ENCODE results near the gene ST3GAL3.

ST3GAL3 gene

DNA sequence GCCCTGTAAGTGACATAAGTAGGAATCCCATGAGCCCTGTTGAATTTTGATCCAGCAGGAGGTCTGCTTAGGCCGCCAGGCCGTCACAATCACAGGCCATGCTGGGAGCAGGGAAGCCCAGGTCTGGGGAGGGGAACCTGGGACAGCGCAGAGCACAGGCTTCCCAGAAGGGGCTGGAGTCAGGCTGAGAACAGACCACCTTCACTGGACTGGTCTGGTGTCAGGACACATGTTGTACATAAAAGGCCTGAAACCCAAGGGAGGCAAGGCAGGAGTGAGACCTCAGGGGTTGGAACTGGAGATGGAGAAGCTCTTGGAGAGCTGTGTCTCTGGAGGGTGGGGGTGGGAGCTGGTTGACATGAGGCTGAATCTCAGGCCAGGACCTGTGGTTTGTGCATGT lies 163.0 kb downstream of the ST3GAL3 start:
- TF ChIP-seq, protein P1, sequence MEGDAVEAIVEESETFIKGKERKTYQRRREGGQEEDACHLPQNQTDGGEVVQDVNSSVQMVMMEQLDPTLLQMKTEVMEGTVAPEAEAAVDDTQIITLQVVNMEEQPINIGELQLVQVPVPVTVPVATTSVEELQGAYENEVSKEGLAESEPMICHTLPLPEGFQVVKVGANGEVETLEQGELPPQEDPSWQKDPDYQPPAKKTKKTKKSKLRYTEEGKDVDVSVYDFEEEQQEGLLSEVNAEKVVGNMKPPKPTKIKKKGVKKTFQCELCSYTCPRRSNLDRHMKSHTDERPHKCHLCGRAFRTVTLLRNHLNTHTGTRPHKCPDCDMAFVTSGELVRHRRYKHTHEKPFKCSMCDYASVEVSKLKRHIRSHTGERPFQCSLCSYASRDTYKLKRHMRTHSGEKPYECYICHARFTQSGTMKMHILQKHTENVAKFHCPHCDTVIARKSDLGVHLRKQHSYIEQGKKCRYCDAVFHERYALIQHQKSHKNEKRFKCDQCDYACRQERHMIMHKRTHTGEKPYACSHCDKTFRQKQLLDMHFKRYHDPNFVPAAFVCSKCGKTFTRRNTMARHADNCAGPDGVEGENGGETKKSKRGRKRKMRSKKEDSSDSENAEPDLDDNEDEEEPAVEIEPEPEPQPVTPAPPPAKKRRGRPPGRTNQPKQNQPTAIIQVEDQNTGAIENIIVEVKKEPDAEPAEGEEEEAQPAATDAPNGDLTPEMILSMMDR (IDR thresholded peaks at IDR 0.05; ENCODE audit: borderline replicate concordance, extremely low read depth, low read length, poor library complexity, severe bottlenecking) = no peak
- no peak for TF ChIP-seq EZH2 (IDR thresholded peaks at IDR 0.05; ENCODE audit: borderline replicate concordance, low read depth, low read length, severe bottlenecking)
- no peak for ATAC-seq (ENCODE audit: insufficient read depth, low read depth)
- no peaks in the 10 kb centered on the region for H3K27me3 ChIP-seq (ENCODE audit: insufficient read depth, low read length, poor library complexity)

GRCh38 chr1:43871181-43871910 lies 164.0 kb downstream of the ST3GAL3 start:
- H3K36me3 ChIP-seq (ENCODE audit: insufficient read depth, low read length) = no peaks in the 10 kb centered on the region
- ATAC-seq (ENCODE audit: insufficient read depth, low read depth) (no peak), DNase-seq (no peak)
- H3K4me3 ChIP-seq (ENCODE audit: low read depth in 1 of 2, low read length in 2 of 2) = no peak overlapping the region
- H3K27me3 ChIP-seq (ENCODE audit: insufficient read depth, low read length, poor library complexity) = no peaks in the 10 kb centered on the region
- no peaks in the 10 kb centered on the region for H4K20me1 ChIP-seq (ENCODE audit: insufficient read depth, low read length)
- no peaks in the 10 kb centered on the region for H3K79me2 ChIP-seq (ENCODE audit: insufficient read depth, low read length)
- H3K4me2 ChIP-seq (ENCODE audit: insufficient read depth, low read length) = no peak overlapping the region
- TF ChIP-seq EZH2 (IDR thresholded peaks at IDR 0.05; ENCODE audit: borderline replicate concordance, low read depth, low read length, severe bottlenecking) = no peak
- TF ChIP-seq, protein P1 (IDR thresholded peaks at IDR 0.05; ENCODE audit: borderline replicate concordance, extremely low read depth, low read length, poor library complexity, severe bottlenecking) = no peak
- H3K9ac ChIP-seq (ENCODE audit: low read depth, low read length) = no peak overlapping the region
- no peaks in the 10 kb centered on the region for H3K4me1 ChIP-seq (ENCODE audit: insufficient read depth, low read length)
- no peaks in the 10 kb centered on the region for H3K9me3 ChIP-seq (ENCODE audit: insufficient read depth, low read length, severe bottlenecking)
- no peak overlapping the region for H2AFZ ChIP-seq (ENCODE audit: low read depth, low read length)
- H3K27ac ChIP-seq (ENCODE audit: low read length) = no peak overlapping the region

More for the DNA sequence above, 163.0 kb downstream of the ST3GAL3 start:
- Histone ChIP-seq H3K27ac (ENCODE audit: low read length) (no peak overlapping the region), H2AFZ (ENCODE audit: low read depth, low read length) (no peak overlapping the region), H3K9me3 (ENCODE audit: insufficient read depth, low read length, severe bottlenecking) (no peaks in the 10 kb centered on the region), H3K9ac (ENCODE audit: low read depth, low read length) (no peak overlapping the region), H3K79me2 (ENCODE audit: insufficient read depth, low read length) (no peaks in the 10 kb centered on the region), H4K20me1 (ENCODE audit: insufficient read depth, low read length) (no peaks in the 10 kb centered on the region), H3K36me3 (ENCODE audit: insufficient read depth, low read length) (no peaks in the 10 kb centered on the region), H3K4me1 (ENCODE audit: insufficient read depth, low read length) (no peaks in the 10 kb centered on the region), H3K4me3 (ENCODE audit: low read depth in 1 of 2, low read length in 2 of 2) (no peak overlapping the region), H3K4me2 (ENCODE audit: insufficient read depth, low read length) (no peak overlapping the region)
- no peak for DNase-seq

GRCh38 chr1:43872280-43872679 lies 164.9 kb downstream of the ST3GAL3 start:
- no peaks in the 10 kb centered on the region for H3K4me1 ChIP-seq (ENCODE audit: insufficient read depth, low read length)
- ATAC-seq (ENCODE audit: insufficient read depth, low read depth) (no peak), DNase-seq (no peak)
- no peaks in the 10 kb centered on the region for H4K20me1 ChIP-seq (ENCODE audit: insufficient read depth, low read length)
- no peak overlapping the region for H3K9ac ChIP-seq (ENCODE audit: low read depth, low read length)
- TF ChIP-seq, protein P1 (IDR thresholded peaks at IDR 0.05; ENCODE audit: borderline replicate concordance, extremely low read depth, low read length, poor library complexity, severe bottlenecking) = no peak
- no peak for TF ChIP-seq EZH2 (IDR thresholded peaks at IDR 0.05; ENCODE audit: borderline replicate concordance, low read depth, low read length, severe bottlenecking)
- no peak overlapping the region for H3K4me2 ChIP-seq (ENCODE audit: insufficient read depth, low read length)
- no peak overlapping the region for H3K4me3 ChIP-seq (ENCODE audit: low read depth in 1 of 2, low read length in 2 of 2)
- H3K79me2 ChIP-seq (ENCODE audit: insufficient read depth, low read length) = no peaks in the 10 kb centered on the region
- no peaks in the 10 kb centered on the region for H3K9me3 ChIP-seq (ENCODE audit: insufficient read depth, low read length, severe bottlenecking)
- no peak overlapping the region for H3K27ac ChIP-seq (ENCODE audit: low read length)
- no peak overlapping the region for H2AFZ ChIP-seq (ENCODE audit: low read depth, low read length)
- no peaks in the 10 kb centered on the region for H3K36me3 ChIP-seq (ENCODE audit: insufficient read depth, low read length)
- H3K27me3 ChIP-seq (ENCODE audit: insufficient read depth, low read length, poor library complexity) = no peaks in the 10 kb centered on the region

Measured in DND-41 (cell line).